Stimulated activated naive CD8-positive, alpha-beta T cell treated with anti-CD3 and anti-CD28 coated beads, Interleukin-15, amount 100 ng/mL, for 72 hours (primary cell): ENCODE data around the gene ITPKA.

Source experiments
- ATAC-seq: fragments of 150-1000 bp; cut with Tn5 transposase; 2 replicates; pipeline ENCODE4 v1.10.0; 2021; ENCODE audit warnings: mild to moderate bottlenecking, moderate library complexity
- DNase-seq, 2 donors: peaks; one replicate each; pipeline ENCODE4 v3.0.0; 2021 to 2022
- H3K27ac Mint-ChIP-seq, 2 donors: one replicate each; pipeline ENCODE4 v1.8.0; 2022; ENCODE audit warnings: mild to moderate bottlenecking in 2 of 2, mixed read lengths in 2 of 2, moderate library complexity in 2 of 2
- H3K27me3 Mint-ChIP-seq: one replicate; pipeline ENCODE4 v1.8.0; 2022; ENCODE audit warnings: mixed read lengths
- H3K4me1 Mint-ChIP-seq: one replicate; pipeline ENCODE4 v1.8.0; 2022; ENCODE audit warnings: mild to moderate bottlenecking, mixed read lengths
- H3K4me3 Mint-ChIP-seq, 2 donors: one replicate each; pipeline ENCODE4 v1.8.0; 2022; ENCODE audit warnings: mild to moderate bottlenecking in 2 of 2, mixed read lengths in 2 of 2, moderate library complexity in 1 of 2
- H3K9me3 Mint-ChIP-seq, 2 donors: one replicate each; pipeline ENCODE4 v1.8.0; 2022; ENCODE audit warnings: mixed read lengths in 2 of 2

The ITPKA gene

DNA sequence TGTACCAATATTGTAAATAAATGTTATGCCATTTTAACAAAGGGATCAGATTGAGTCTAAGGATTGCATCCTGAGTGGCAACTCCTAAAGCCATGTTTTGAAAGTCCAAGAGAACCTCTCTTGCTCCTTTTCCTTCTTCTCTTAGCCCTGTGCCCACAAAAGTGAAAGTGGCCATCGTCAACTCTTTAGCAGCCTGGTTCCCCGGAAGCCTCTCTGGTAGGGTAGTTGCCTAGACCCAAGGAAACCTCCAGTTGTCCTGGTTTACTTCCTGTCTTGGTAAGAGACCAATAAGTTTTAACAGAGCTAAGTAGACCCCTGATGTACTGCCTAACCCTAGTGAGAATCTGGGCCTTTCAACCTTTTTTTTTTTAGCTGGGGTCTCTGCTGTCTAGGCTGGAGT is 10.2 kb upstream of the ITPKA start:
- ATAC-seq (peak; percentile 42), DNase-seq (no peak)
- H3K9me3 Mint-ChIP-seq, result no peaks in the 10 kb centered on the region
- H3K27ac Mint-ChIP-seq, result peak overlapping the region; percentile 5 to 20
- H3K4me1 Mint-ChIP-seq, result peaks cover 64% of the 10 kb centered on the region
- H3K27me3 Mint-ChIP-seq, result peaks cover 8% of the 10 kb centered on the region
- peak overlapping the region; percentile 50 to 69 for H3K4me3 Mint-ChIP-seq

DNA sequence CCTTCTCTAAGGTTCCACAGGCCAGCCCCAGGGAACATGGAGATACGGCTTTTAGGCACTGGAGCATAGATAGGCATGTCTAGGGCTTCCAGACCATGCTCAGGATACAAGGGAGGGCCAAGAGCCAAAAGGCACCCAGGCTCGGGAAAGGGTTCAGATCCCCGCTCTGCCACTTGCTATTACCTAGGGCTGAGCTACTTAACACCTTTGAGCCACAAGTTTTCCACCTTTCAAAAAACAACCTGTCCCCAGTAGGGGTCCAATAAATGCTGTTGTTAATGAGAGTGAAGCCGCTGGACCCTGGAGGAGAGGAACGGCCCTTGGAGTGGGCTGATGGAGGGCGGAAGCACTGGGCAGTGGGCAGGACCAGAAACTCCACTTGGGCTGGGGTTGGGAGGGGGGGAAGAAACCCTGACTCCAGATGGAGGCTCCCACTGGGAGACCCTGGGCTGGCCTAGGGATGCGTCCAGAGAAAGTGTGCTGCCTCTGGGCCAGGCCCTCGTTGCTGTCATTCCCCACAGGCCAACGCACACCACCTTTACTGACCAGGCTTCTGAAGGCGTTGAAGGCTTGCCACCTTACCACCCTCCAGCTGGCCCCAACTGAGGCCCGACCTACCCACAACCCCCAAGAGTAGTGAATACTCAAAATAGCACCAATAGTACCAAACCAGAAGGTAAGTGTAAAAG is 8.6 kb upstream of the ITPKA start:
- peaks cover 8% of the 10 kb centered on the region for H3K27me3 Mint-ChIP-seq
- peaks cover 0 to under 1% of the 10 kb centered on the region in 2 donors for H3K9me3 Mint-ChIP-seq
- ATAC-seq (no peak), DNase-seq (no peak)
- H3K4me1 Mint-ChIP-seq, result peaks cover 70% of the 10 kb centered on the region
- peak overlapping the region in 1 of 2 donors; percentile 9 for H3K27ac Mint-ChIP-seq
- H3K4me3 Mint-ChIP-seq, result no peak overlapping the region

DNA sequence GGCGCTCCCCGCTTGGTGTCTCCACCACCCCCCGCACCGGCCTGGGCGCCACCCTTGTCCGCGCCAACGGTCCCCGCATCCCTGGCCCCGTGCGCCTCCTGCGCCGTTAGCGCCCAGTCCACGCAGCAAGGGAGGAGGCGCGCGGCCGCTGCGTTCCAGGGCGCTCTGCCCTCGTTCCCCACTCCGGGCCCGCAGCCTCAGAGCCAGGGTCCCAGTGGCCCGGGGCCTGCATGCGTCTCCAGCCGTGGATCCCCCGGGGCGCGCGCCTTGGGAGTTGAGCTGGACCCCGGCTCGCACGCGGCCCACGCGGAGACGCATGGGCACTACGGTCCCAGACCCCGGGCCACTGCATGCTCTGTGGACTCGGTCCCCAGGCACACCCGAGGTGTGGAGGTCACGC is 7.4 kb upstream of the ITPKA start:
- Mint-ChIP-seq H3K27ac (no peak overlapping the region), H3K27me3 (peaks cover 12% of the 10 kb centered on the region), H3K4me1 (peaks cover 74% of the 10 kb centered on the region), H3K4me3 (no peak overlapping the region), H3K9me3 (peaks cover 0 to 5% of the 10 kb centered on the region in 2 donors)
- no peak for ATAC-seq
- DNase-seq, result no peak

DNA sequence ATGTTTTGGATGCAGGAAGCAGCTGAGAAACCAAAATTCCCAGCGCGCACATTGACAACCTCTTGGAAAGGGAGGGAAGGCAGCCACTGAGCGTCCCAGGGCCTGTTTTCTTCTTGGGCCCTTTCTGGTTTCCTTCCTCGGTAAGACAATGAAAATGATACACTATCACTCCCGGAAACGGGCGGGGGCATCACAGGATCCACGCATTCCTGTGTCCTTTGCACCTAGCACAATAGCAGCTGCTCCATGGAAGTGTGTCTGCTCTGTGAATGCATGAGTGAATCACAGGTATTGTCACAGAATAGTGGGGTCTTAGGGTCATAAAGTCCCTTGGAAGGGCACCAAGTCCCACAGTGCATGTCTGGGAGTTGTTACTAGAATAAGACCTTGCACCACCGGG is 6.3 kb upstream of the ITPKA start:
- Mint-ChIP-seq H3K4me1 (peaks cover 78% of the 10 kb centered on the region), H3K27ac (peak overlapping the region in 1 of 2 donors; percentile 95), H3K4me3 (no peak overlapping the region), H3K9me3 (peaks cover 0 to 5% of the 10 kb centered on the region in 2 donors), H3K27me3 (peaks cover 22% of the 10 kb centered on the region)
- ATAC-seq (no peak), DNase-seq (no peak)

DNA sequence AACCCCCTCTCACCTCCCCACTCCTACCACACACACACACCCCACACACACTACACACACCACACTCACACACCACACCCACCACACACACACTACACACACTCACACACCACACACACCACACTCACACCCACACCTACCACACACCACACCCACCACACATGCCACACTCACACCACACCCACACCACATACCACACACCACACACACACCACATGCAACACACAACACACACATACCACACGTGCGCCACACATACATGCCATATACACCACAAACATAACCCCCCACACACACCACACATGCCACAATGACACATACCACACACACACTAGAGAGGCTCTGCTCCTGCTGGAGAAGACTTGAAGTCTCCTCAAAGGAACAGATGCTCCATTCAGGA is 5.9 kb upstream of the ITPKA start:
- DNase-seq (peak; percentile 62 to 71), ATAC-seq (peak; percentile 37)
- H3K27ac Mint-ChIP-seq, result peak overlapping the region; percentile 77 to 95
- peaks cover 0 to 5% of the 10 kb centered on the region in 2 donors for H3K9me3 Mint-ChIP-seq
- peak overlapping the region in 1 of 2 donors; percentile 39 for H3K4me3 Mint-ChIP-seq
- H3K4me1 Mint-ChIP-seq, result peaks cover 79% of the 10 kb centered on the region
- peaks cover 27% of the 10 kb centered on the region for H3K27me3 Mint-ChIP-seq

DNA sequence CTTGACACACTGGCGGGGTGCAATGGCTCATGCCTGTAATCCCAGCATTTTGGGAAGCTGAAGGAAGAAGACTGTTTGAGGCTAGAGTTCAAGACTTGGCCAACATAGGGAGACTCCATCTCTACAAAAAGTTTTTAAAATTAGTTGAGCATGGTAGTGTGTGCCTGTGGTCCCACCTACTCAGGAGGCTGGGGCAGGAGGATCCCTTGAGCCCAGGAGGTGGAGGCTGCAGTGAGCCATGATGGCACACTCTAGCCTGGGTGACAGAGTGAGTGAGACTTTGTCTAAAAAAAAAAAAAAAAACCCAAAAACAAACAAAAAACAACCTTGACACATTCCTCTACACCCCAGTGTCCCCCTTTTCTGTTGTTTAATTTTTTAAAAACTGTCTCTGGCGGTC is 4.0 kb upstream of the ITPKA start:
- Mint-ChIP-seq H3K4me1 (peaks cover 70% of the 10 kb centered on the region), H3K27me3 (peaks cover 28% of the 10 kb centered on the region), H3K27ac (no peak overlapping the region), H3K4me3 (no peak overlapping the region), H3K9me3 (peaks cover 0 to 5% of the 10 kb centered on the region in 2 donors)
- ATAC-seq (no peak), DNase-seq (no peak)

DNA sequence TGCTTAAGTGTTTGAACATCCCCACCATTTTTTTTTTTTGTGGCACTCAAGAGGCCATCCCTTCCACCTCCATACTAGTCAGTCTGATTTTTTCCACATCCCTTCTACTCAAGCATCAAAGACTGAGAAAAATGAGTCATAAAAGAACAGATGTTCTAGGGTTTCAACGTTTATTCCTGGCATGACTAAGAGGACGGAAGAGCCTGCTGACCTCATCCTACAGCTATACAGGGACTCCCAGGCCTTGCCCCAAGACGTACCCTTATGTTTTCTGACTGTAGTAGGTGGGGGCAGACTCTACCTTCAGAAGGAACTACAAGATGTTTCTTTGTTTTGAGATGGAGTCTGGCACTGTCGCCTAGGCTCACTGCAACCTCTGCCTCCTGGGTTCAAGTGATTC is 3.3 kb upstream of the ITPKA start:
- ATAC-seq (peak; percentile 73), DNase-seq (peak in 1 of 2 donors; percentile 71)
- Mint-ChIP-seq H3K4me3 (peak overlapping the region; percentile 21 to 52), H3K9me3 (peaks cover 0 to 5% of the 10 kb centered on the region in 2 donors), H3K27ac (peak overlapping the region; percentile 42 to 55), H3K27me3 (peaks cover 34% of the 10 kb centered on the region), H3K4me1 (peaks cover 75% of the 10 kb centered on the region)

DNA sequence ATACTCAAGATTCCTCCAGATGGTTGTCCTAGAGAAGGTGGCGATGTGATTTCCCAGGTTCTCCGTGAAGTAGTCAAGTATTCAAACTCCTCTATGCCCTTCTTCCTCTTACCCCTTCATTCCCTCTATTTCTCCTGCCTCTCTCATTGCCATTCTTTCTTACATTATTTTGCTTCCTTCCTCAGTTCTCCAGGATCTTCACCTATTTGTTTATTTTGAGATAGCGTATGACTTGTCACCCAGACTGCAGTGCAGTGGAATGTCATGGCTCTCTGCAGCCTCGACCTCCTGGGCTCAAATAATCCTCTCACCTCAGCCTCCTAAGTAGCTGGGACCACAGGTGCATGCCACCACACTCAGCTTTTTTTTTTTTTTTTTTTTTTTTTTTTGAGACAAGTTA is 1.8 kb upstream of the ITPKA start:
- peaks cover 0 to 5% of the 10 kb centered on the region in 2 donors for H3K9me3 Mint-ChIP-seq
- H3K4me3 Mint-ChIP-seq, result peak overlapping the region in 1 of 2 donors; percentile 11
- H3K27me3 Mint-ChIP-seq, result peaks cover 45% of the 10 kb centered on the region
- ATAC-seq (no peak), DNase-seq (no peak)
- H3K4me1 Mint-ChIP-seq, result peaks cover 80% of the 10 kb centered on the region
- H3K27ac Mint-ChIP-seq, result no peak overlapping the region

DNA sequence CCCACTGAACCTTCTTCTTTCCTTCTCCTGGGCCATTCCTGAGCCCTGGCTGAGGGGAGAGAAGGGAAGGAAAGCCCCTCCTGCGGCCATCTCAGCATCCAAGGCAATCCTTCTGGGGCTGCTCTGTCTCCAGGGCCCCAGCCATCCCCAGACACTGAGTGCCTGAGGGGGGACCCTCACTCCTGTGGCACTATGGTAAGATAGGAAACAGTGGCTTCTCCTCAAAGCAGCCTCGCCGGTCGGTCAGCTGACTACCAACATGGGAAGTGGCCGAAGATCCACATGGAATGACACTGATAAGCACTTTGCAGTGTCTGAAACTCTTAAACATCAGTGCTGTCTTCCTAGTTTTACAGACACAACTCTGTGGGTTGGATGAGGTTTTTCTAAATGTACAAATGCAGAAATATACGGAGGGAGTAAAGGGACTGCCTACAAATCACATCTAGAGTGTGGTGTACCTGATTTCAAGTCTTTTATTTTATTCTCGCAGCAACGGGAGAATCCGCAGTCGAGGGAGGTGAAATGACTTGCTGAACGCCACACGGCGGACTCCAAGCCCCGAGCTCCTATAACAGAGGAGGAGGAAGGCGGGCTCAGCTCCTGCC is 973 bp upstream of the ITPKA start:
- Mint-ChIP-seq H3K9me3 (peaks cover 0 to 5% of the 10 kb centered on the region in 2 donors), H3K4me1 (peaks cover 72% of the 10 kb centered on the region), H3K27ac (peak overlapping the region; percentile 28 to 88), H3K4me3 (peak overlapping the region; percentile 75 to 86), H3K27me3 (peaks cover 50% of the 10 kb centered on the region)
- no peak for ATAC-seq
- no peak for DNase-seq

DNA sequence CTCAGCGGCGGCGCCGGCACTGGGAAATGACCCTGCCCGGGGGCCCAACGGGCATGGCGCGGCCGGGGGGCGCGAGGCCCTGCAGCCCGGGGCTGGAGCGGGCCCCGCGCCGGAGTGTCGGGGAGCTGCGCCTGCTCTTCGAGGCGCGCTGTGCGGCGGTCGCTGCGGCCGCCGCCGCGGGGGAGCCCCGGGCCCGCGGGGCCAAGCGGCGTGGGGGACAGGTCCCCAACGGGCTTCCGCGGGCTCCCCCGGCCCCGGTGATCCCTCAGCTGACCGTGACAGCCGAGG is 172 bp downstream of the ITPKA start:
- H3K27me3 Mint-ChIP-seq, result peaks cover 60% of the 10 kb centered on the region
- no peak overlapping the region for H3K27ac Mint-ChIP-seq
- peaks cover 61% of the 10 kb centered on the region for H3K4me1 Mint-ChIP-seq
- H3K9me3 Mint-ChIP-seq, result peaks cover 0 to 5% of the 10 kb centered on the region in 2 donors
- ATAC-seq, result peak; percentile 27
- H3K4me3 Mint-ChIP-seq, result peak overlapping the region; percentile 79 to 81
- DNase-seq, result no peak

DNA sequence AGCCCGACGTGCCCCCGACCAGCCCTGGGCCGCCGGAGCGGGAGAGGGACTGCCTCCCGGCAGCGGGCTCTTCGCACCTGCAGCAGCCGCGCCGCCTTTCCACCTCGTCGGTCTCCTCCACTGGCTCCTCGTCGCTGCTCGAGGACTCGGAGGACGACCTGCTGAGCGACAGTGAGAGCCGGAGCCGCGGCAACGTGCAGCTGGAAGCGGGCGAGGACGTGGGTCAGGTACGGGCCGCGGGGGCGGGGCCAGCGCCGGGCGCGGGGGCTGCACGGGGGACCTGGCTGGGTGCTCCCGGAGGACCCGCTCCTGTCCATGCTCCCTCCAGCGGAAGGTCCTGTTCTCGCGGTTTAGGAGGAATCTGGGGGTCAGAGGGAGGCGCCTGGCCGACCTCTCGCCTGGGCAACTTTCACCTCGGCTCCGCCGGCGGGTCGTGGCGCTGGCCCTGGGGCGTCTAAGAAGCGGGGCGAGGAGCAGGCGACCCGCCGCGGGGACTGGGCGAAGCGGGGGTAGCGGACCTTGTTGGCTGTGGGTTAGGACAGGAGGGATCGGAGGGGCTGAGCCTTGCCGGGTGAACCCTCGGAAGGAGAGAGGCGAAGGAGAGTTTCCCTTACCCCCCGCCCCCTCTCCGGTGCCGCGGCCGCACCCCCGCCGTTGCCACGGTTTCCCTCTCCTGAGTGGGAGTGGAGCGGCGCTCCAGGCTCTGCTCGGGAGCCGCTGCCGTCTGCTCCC is 682 bp downstream of the ITPKA start:
- DNase-seq (peak; percentile 66 to 70), ATAC-seq (peak; percentile 13)
- Mint-ChIP-seq H3K4me1 (peaks cover 56% of the 10 kb centered on the region), H3K27ac (no peak overlapping the region), H3K9me3 (peaks cover 0 to 5% of the 10 kb centered on the region in 2 donors), H3K4me3 (peak overlapping the region; percentile 79 to 81), H3K27me3 (peaks cover 65% of the 10 kb centered on the region)

DNA sequence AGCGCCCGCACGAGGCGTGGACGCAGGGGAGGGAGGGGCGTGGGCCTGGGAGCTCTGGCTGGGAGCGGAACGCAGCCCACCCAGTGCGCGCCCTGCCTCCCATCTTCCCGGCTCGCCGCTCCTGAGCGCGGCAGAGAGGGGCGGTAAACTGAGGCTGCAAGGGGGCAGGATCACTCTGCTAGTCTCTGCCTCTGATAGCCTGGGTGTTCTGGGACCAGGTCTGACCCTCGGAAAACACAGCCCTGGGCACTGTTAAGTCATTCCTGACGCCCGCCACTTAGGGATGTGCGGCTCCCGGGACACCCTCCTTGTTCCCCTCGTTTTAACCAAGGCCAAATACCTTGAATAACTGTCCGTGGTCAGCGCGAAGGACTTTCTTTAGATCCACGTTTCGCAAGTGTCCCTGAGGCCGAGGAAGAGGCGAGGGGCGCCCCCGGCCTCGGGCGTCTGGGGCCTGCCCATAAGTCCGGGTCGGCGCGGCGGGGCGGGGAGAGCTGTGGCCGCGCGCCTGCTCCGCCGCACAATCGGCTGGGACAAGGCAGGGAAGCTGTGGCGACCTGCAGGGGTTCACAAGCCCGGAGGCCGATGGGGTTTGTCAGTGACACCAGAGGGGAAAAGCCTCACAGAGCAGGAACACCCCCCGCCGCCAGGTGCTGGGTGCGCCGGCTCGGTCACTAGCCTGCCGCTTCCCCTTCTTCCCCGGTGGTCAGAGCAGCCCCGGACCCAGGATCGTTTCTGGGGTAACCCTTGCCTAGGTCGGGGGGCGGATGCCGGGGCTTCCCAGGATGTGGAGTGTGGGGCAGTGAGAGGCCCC is 1.5 kb downstream of the ITPKA start:
- ATAC-seq, result peak; percentile 17
- peak overlapping the region in 1 of 2 donors; percentile 69 for H3K27ac Mint-ChIP-seq
- H3K4me1 Mint-ChIP-seq, result peaks cover 48% of the 10 kb centered on the region
- peaks cover 73% of the 10 kb centered on the region for H3K27me3 Mint-ChIP-seq
- DNase-seq, result peak; percentile 60 to 62
- peak overlapping the region; percentile 79 to 81 for H3K4me3 Mint-ChIP-seq
- H3K9me3 Mint-ChIP-seq, result peaks cover 0 to 3% of the 10 kb centered on the region in 2 donors

DNA sequence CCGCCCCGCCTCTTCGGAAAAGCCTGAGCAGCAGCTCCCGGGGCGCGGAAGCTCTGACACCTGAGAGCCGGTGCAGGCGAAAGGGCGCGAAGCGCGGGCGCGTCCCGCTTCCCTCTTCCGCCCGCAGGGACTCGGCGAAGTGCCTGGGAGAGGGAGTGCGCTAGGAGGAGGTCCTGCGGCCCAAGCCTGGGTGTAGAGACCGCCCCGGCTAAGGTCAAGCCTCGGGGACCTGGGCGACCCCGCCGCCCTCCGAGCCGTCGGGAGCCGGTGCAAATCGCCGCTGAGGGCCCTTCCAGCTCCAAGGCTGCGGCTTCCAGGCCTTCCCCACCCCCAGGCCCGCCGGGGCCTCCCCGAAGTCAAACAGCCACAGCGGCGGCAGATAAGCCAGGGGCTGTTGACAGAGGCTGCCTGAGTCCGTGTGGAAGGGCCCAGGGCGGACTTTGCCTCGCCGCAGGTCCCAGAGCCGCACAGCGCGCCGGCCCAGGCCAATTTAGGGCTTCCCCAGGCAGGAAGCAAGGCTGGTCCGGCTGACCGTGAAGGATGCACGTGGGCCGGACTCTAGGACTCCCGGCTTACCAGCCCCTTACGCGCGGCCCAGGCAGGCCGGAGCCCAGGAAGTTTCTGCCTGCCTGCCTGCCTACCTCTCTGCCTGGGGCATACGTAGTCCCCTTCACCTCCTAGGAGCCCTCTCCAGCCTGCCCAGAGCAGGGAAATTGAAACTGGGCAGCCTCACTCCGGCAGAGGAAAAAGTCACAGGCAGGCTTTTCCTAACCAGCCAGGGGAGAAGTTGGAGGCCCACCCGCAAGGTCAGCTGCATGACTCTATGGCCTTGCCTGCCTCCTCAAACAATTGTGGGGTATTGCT is 2.3 kb downstream of the ITPKA start:
- no peak overlapping the region for H3K27ac Mint-ChIP-seq
- peak overlapping the region; percentile 79 to 81 for H3K4me3 Mint-ChIP-seq
- H3K4me1 Mint-ChIP-seq, result peaks cover 42% of the 10 kb centered on the region
- no peak for ATAC-seq
- peaks cover 81% of the 10 kb centered on the region for H3K27me3 Mint-ChIP-seq
- no peaks in the 10 kb centered on the region for H3K9me3 Mint-ChIP-seq
- no peak for DNase-seq

DNA sequence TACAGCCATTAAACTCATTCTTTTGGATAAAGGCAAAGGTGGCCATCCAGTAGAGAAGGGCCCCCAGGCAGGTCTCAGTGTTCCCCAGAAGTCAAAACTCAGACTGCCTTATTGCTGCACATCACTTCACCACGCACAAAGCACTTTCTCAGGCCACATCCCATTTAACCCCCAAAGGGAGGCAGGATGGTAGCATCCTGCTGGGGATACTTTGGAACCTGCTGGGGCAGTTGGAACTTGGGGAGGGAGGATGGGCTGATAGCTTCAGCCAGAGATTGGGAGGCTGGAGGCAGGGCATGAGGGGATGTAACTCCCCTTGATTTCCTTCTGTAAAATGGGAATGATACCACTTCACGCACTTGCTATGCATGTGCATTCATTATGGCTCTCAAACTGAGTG is 5.0 kb downstream of the ITPKA start:
- H3K27ac Mint-ChIP-seq, result no peak overlapping the region
- H3K4me3 Mint-ChIP-seq, result no peak overlapping the region
- H3K9me3 Mint-ChIP-seq, result no peaks in the 10 kb centered on the region
- DNase-seq (no peak), ATAC-seq (no peak)
- H3K4me1 Mint-ChIP-seq, result peaks cover 44% of the 10 kb centered on the region
- H3K27me3 Mint-ChIP-seq, result peaks cover 89% of the 10 kb centered on the region
